Tongue (tissue), 2 donors: ENCODE measurements around the gene C2orf49. TPM values are rescaled to one million over a fixed set of nuclear protein-coding genes. Genes with fewer than 3 reads are reported as not detected.

Source experiments
- DNase-seq: peaks from one replicate; pipeline ENCODE4 v3.0.0-alpha.2; 2015
- total RNA-seq: library from RNA; depleted of rRNA; stranded (reverse); fragments of >200 nt; gene quantifications from one replicate; pipeline ENCODE4 v1.2.3, GENCODE V29; 2014

Gene C2orf49
- 28.5 TPM for total RNA-seq

GRCh38 chr2:105337122-105338019, at the start of gene C2orf49:
C2orf49 (plus strand) TSS chr2:105337540; CDS start chr2:105337588, 48 bp downstream.
- DNase-seq: peak; percentile 98

GRCh38 chr2:105287692-105288091, 49.6 kb upstream of the C2orf49 start:
- DNase-seq: peak; percentile 35

- DNase-seq: no peak
Measured at GRCh38 chr2:105288133-105288532, 49.2 kb upstream of the C2orf49 start.

- DNase-seq: no peak
Measured at GRCh38 chr2:105290981-105291660, 46.2 kb upstream of the C2orf49 start.

GRCh38 chr2:105291981-105292380, 45.4 kb upstream of the C2orf49 start:
- no peak for DNase-seq

GRCh38 chr2:105294046-105294445, 43.3 kb upstream of the C2orf49 start:
- peak; percentile 25 for DNase-seq

GRCh38 chr2:105294844-105295481, 42.4 kb upstream of the C2orf49 start:
- peak; percentile 81 for DNase-seq

- DNase-seq: no peak
Measured at GRCh38 chr2:105296017-105296611, 41.2 kb upstream of the C2orf49 start.

- DNase-seq: no peak
Measured at GRCh38 chr2:105297216-105297615, 40.1 kb upstream of the C2orf49 start.

GRCh38 chr2:105298017-105298416, 39.3 kb upstream of the C2orf49 start:
- DNase-seq: no peak

GRCh38 chr2:105299290-105299689, 38.0 kb upstream of the C2orf49 start:
- no peak for DNase-seq

GRCh38 chr2:105301646-105302045, 35.7 kb upstream of the C2orf49 start:
- no peak for DNase-seq

- no peak for DNase-seq
Measured at GRCh38 chr2:105307146-105307545, 30.2 kb upstream of the C2orf49 start.

GRCh38 chr2:105307550-105307949, 29.8 kb upstream of the C2orf49 start:
- DNase-seq: no peak

- DNase-seq: no peak
Measured at GRCh38 chr2:105307962-105308361, 29.4 kb upstream of the C2orf49 start.

GRCh38 chr2:105308382-105309146, 28.8 kb upstream of the C2orf49 start:
- no peak for DNase-seq

- DNase-seq: peak; percentile 45
Measured at GRCh38 chr2:105309147-105309545, 28.2 kb upstream of the C2orf49 start.

- no peak for DNase-seq
Measured at GRCh38 chr2:105313877-105314276, 23.5 kb upstream of the C2orf49 start.

- no peak for DNase-seq
Measured at GRCh38 chr2:105315314-105315713, 22.0 kb upstream of the C2orf49 start.

- DNase-seq: no peak
Measured at GRCh38 chr2:105317937-105318336, 19.4 kb upstream of the C2orf49 start.

GRCh38 chr2:105320651-105321215, 16.6 kb upstream of the C2orf49 start:
- peak; percentile 28 for DNase-seq
